Sigmoid colon (tissue), 7 donors: ENCODE measurements around the gene LIMS1. TPM values are rescaled to one million over a fixed set of nuclear protein-coding genes. Genes with fewer than 3 reads are reported as not detected.

Experiments
- polyA plus RNA-seq, 3 donors: library from polyadenylated mRNA; stranded (reverse); fragments of 200-250 nt; gene quantifications; one replicate each; pipeline ENCODE4 v1.2.3, GENCODE V29; 2013
- small RNA-seq, 3 donors: library from RNA; depleted of rRNA; stranded (forward); fragments of <200 nt; gene quantifications; one replicate each; pipeline ENCODE3, GENCODE V24; 2016
- total RNA-seq, 4 donors: library from RNA; depleted of rRNA; stranded (reverse); fragments of >200 nt; gene quantifications; one replicate each; pipeline ENCODE4 v1.1.0, GENCODE V29; 2016
- donor health status: healthy with polysubstance abuse.
- donor health status: Bipolar disorder and iron deficiency.
- donor health status: healthy.

LIMS1 gene
- total and polyA plus RNA-seq, 7 donors: 16.2 to 185 (median 65.3) TPM

Small RNA genes lying within 50 kb of the gene (small RNA-seq; reads per million reads assigned to genes)
- 0 reads per million in 3 donors for gene AC010095.1

Other genes starting within 250 kb of the LIMS1 start
- gene SULT1C2, start 245.6 kb upstream of the LIMS1 start, total RNA-seq: under 1 TPM in 1 of 4 donors, not detected in 3; 0.28 TPM
- 1 to 10 TPM in 1 of 3 donors, under 1 TPM in 1, not detected in 1; 0.67 to 1.8 TPM for gene SULT1C2, start 245.6 kb upstream of the LIMS1 start, polyA plus RNA-seq
- 1 to 10 TPM; 2.6 to 7.2 (median 4.8) TPM for gene SULT1C4, start 156.5 kb upstream of the LIMS1 start, total RNA-seq
- gene SULT1C4, start 156.5 kb upstream of the LIMS1 start, polyA plus RNA-seq: 1 to 10 TPM in 1 of 3 donors, under 1 TPM in 1, not detected in 1; 0.60 to 1.0 TPM
- 10 to 100 TPM; 29.6 to 47.1 (median 37.2) TPM for gene GCC2, start 85.3 kb upstream of the LIMS1 start, total RNA-seq
- 10 to 100 TPM; 18.0 to 22.7 (median 20.6) TPM for gene GCC2, start 85.3 kb upstream of the LIMS1 start, polyA plus RNA-seq
- gene RANBP2, start 185.0 kb downstream of the LIMS1 start, total RNA-seq: 10 to 100 TPM; 52.6 to 66.5 (median 59.2) TPM
- 10 to 100 TPM in 1 of 3 donors, 1 to 10 TPM in 2; 5.3 to 15.8 (median 5.4) TPM for gene RANBP2, start 185.0 kb downstream of the LIMS1 start, polyA plus RNA-seq